HepG2 (cell line): ENCODE measurements around the gene PSME3IP1. TPM values are rescaled to one million over a fixed set of nuclear protein-coding genes. Genes with fewer than 3 reads are reported as not detected.

ENCODE experiments used
- BORCS8-MEF2B ChIP-seq: sonication (generic); formaldehyde crosslinking; IDR thresholded peaks from 2 replicates; pipeline ENCODE4 v1.8.0; 2022; ENCODE audit warnings: mild to moderate bottlenecking, missing genetic modification reagents
- CBFB ChIP-seq: sonication (generic); formaldehyde crosslinking; IDR thresholded peaks from 2 replicates; pipeline ENCODE4 v1.4.0; 2020; ENCODE audit warnings: missing genetic modification reagents
- FUBP1 ChIP-seq: sonication (generic); formaldehyde crosslinking; IDR thresholded peaks from 2 replicates; pipeline ENCODE4 v1.5.1; 2020; ENCODE audit warnings: missing genetic modification reagents, mild to moderate bottlenecking, borderline replicate concordance
- GABPB1 ChIP-seq: IDR thresholded peaks from 2 replicates; pipeline ENCODE4 v1.6.1; 2016; ENCODE audit warnings: mild to moderate bottlenecking, missing genetic modification reagents, moderate library complexity, missing compliant biosample characterization
- GRHL1 ChIP-seq: sonication (generic); formaldehyde crosslinking; conservative IDR thresholded peaks from 2 replicates; pipeline ENCODE4 v1.8.0; 2022; ENCODE audit warnings: missing genetic modification reagents
- MAFF ChIP-seq: IDR thresholded peaks from 2 replicates; pipeline ENCODE4 v1.6.1; 2011; ENCODE audit warnings: low read depth, low read length, improper control_type of control experiment
- MYC ChIP-seq: sonication (generic); formaldehyde crosslinking; IDR thresholded peaks from 2 replicates; pipeline ENCODE4 v1.9.0; 2021; ENCODE audit warnings: missing genetic modification reagents, borderline replicate concordance
- PHF5A ChIP-seq: IDR thresholded peaks from one replicate; pipeline ENCODE4 v1.6.1; 2018; ENCODE audit warnings: low read depth, missing genetic modification reagents; ENCODE audit not compliant: unreplicated experiment
- REXO4 ChIP-seq: sonication (generic); formaldehyde crosslinking; IDR thresholded peaks from 2 replicates; pipeline ENCODE4 v1.8.0; 2022; ENCODE audit warnings: missing genetic modification reagents, mild to moderate bottlenecking, borderline replicate concordance
- ZNF10 ChIP-seq: sonication (generic); formaldehyde crosslinking; IDR thresholded peaks from 2 replicates; pipeline ENCODE4 v1.4.0; 2020; ENCODE audit warnings: mild to moderate bottlenecking, low read depth, missing genetic modification reagents, borderline replicate concordance
- ZNF207 ChIP-seq: fragments of 450-650 bp; IDR thresholded peaks from 2 replicates; pipeline ENCODE4 v1.6.1; 2016; ENCODE audit warnings: antibody characterized with exemption, borderline replicate concordance
- ZNF446 ChIP-seq: sonication (generic); formaldehyde crosslinking; IDR thresholded peaks from 2 replicates; pipeline ENCODE4 v1.5.0; 2020; ENCODE audit warnings: mild to moderate bottlenecking, missing genetic modification reagents
- ZNF614 ChIP-seq: IDR thresholded peaks from 2 replicates; pipeline ENCODE4 v1.6.1; 2018; ENCODE audit warnings: missing biosample characterization, missing genetic modification reagents, inconsistent platforms, borderline replicate concordance
- ZNF691 ChIP-seq: sonication (generic); formaldehyde crosslinking; IDR thresholded peaks from 2 replicates; pipeline ENCODE4 v1.4.0; 2020; ENCODE audit warnings: missing genetic modification reagents, low read depth, mild to moderate bottlenecking, borderline replicate concordance
- ZSCAN29 ChIP-seq: sonication (generic); formaldehyde crosslinking; conservative IDR thresholded peaks from 2 replicates; pipeline ENCODE4 v1.4.0; 2020; ENCODE audit warnings: mild to moderate bottlenecking, missing genetic modification reagents
- polyA plus RNA-seq, 8 experiments: library from polyadenylated mRNA; depleted of rRNA in 3 of 8; stranded (reverse) in 7 of 8; unstranded in 1 of 8; fragments of >200 nt; fragmentation: Illumina TruSeq in 4 of 8; extraction: Trizol in 4 of 8; gene quantifications; 2 replicates each; pipeline versions ENCODE4 v1.2.1 to v1.2.3, GENCODE V29; 2011 to 2016; ENCODE audit warnings: low read depth in 4 of 8, missing spikeins in 1 of 8, mixed read lengths in 1 of 8; ENCODE audit not compliant: insufficient read depth in 1 of 8
- total RNA-seq, 5 experiments: library from RNA; depleted of rRNA; stranded (reverse); fragments of >200 nt; fragmentation: Illumina TruSeq; extraction: Trizol; gene quantifications; 2 replicates each; pipeline ENCODE4 v1.2.3, GENCODE V29; 2016; ENCODE audit warnings: low read depth in 1 of 5
- TF ChIP-seq, protein P1 (sequence below): sonication (generic); formaldehyde crosslinking; IDR thresholded peaks from 2 replicates; pipeline ENCODE4 v1.4.0; 2020; ENCODE audit warnings: missing genetic modification reagents, mild to moderate bottlenecking, borderline replicate concordance
- TF ChIP-seq, protein P2 (sequence below), 2 experiments: sonication (generic) in 1 of 2; formaldehyde crosslinking in 1 of 2; IDR thresholded peaks; 2 replicates each; pipeline versions ENCODE4 v1.4.0 to v1.6.1; 2018 to 2020; ENCODE audit warnings: missing genetic modification reagents in 2 of 2, borderline replicate concordance in 1 of 2, low read depth in 1 of 2, mild to moderate bottlenecking in 1 of 2, missing biosample characterization in 1 of 2

Gene PSME3IP1
- total and polyA plus RNA-seq, 2 of the 13 experiments (the other 11 are each of a cell fraction or from before 2014, with no cell fraction given) = 90.8 to 99.8 TPM

DNA sequence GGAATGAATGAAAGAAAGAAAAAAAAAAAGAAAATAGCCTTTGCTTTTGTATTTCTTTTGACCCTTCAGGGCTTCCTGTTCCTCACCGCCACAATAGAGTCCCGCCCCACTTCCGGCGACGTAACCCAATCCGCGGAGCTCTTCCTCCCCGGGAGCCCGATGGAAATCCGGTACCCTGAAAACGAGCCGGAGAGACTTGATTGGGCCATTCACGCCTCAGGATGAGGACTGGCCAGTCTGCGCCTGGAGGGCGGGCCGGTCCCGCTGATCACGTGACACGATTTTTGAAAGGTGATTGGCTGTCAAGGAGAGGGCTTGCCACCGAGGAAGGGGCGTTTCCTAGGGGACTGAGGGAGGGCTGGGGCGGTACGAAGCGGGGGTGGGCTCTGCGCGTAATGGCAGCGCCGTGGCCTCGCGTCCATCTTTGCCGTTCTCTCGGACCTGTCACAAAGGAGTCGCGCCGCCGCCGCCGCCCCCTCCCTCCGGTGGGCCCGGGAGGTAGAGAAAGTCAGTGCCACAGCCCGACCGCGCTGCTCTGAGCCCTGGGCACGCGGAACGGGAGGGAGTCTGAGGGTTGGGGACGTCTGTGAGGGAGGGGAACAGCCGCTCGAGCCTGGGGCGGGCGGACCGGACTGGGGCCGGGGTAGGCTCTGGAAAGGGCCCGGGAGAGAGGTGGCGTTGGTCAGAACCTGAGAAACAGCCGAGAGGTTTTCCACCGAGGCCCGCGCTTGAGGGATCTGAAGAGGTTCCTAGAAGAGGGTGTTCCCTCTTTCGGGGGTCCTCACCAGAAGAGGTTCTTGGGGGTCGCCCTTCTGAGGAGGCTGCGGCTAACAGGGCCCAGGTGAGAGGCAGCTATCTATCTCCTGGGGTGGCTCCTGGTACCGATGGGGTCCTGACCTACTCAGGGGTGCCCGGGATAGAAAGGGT is at the start of gene PSME3IP1, which contains the start of gene RSPRY1 (continued):
- TF ChIP-seq ZNF614 (CRISPR knock-in tag) (peak; percentile 27; the same call in 1 of the 2 replicates), CBFB (peak; percentile 80), BORCS8-MEF2B (CRISPR knock-in tag) (peak; percentile 95), MAFF (no peak), GRHL1 (CRISPR knock-in tag) (no peak), ZSCAN29 (0 out of 2 replicates have a peak, but pooled peaks have one; percentile 29), FUBP1 (no peak), ZNF207 (peak; percentile 99; the same call in 1 of the 2 replicates), MYC (CRISPR knock-in tag) (peak; percentile 80; the same call in 1 of the 2 replicates), ZNF691 (CRISPR knock-in tag) (peak; percentile 89; the same call in 1 of the 2 replicates), PHF5A (CRISPR knock-in tag) (peak; percentile 36), ZNF446 (CRISPR knock-in tag) (no peak), GABPB1 (CRISPR knock-in tag) (peak; percentile 92), ZNF10 (CRISPR knock-in tag) (no peak), REXO4 (CRISPR knock-in tag) (no peak)
- TF ChIP-seq, protein P1, sequence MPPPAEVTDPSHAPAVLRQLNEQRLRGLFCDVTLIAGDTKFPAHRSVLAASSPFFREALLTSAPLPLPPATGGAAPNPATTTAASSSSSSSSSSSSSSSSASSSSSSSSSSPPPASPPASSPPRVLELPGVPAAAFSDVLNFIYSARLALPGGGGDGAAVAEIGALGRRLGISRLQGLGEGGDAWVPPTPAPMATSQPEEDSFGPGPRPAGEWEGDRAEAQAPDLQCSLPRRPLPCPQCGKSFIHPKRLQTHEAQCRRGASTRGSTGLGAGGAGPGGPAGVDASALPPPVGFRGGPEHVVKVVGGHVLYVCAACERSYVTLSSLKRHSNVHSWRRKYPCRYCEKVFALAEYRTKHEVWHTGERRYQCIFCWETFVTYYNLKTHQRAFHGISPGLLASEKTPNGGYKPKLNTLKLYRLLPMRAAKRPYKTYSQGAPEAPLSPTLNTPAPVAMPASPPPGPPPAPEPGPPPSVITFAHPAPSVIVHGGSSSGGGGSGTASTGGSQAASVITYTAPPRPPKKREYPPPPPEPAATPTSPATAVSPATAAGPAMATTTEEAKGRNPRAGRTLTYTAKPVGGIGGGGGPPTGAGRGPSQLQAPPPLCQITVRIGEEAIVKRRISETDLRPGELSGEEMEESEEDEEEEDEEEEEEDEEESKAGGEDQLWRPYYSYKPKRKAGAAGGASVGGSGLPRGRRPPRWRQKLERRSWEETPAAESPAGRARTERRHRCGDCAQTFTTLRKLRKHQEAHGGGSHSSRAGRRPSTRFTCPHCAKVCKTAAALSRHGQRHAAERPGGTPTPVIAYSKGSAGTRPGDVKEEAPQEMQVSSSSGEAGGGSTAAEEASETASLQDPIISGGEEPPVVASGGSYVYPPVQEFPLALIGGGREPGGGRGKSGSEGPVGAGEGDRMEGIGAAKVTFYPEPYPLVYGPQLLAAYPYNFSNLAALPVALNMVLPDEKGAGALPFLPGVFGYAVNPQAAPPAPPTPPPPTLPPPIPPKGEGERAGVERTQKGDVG (CRISPR knock-in tag) = no peak; the same call in 1 of the 2 replicates
- TF ChIP-seq, protein P2, sequence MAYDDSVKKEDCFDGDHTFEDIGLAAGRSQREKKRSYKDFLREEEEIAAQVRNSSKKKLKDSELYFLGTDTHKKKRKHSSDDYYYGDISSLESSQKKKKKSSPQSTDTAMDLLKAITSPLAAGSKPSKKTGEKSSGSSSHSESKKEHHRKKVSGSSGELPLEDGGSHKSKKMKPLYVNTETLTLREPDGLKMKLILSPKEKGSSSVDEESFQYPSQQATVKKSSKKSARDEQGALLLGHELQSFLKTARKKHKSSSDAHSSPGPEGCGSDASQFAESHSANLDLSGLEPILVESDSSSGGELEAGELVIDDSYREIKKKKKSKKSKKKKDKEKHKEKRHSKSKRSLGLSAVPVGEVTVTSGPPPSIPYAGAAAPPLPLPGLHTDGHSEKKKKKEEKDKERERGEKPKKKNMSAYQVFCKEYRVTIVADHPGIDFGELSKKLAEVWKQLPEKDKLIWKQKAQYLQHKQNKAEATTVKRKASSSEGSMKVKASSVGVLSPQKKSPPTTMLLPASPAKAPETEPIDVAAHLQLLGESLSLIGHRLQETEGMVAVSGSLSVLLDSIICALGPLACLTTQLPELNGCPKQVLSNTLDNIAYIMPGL (CRISPR knock-in tag; IDR thresholded peaks at IDR 0.05; ENCODE audit: borderline replicate concordance in 1 of 2, low read depth in 1 of 2) = peak; percentile 77 to 81
